ENCODE data around the gene CATSPER3.

Gene CATSPER3

GRCh38 chr5:134967607-134968006 lies at the start of gene CATSPER3:
Gene CATSPER3, plus strand, starts transcription at chr5:134967907. Its CDS starts 85 bp downstream, at chr5:134967992.
- no peak for DNase-seq (ENCODE audit: low spot score)

- no peak for DNase-seq (ENCODE audit: low spot score)
These were observed 48.8 kb upstream of the CATSPER3 start for GRCh38 chr5:134918861-134919260.

- DNase-seq (ENCODE audit: low spot score), result no peak
These were observed 46.7 kb upstream of the CATSPER3 start for GRCh38 chr5:134920848-134921575.

- no peak for DNase-seq (ENCODE audit: low spot score)
These were observed 35.2 kb upstream of the CATSPER3 start for GRCh38 chr5:134932508-134932907.

- DNase-seq (ENCODE audit: low spot score), result no peak
These were observed 33.5 kb upstream of the CATSPER3 start for GRCh38 chr5:134934202-134934601.

- DNase-seq (ENCODE audit: low spot score), result no peak
These were observed 31.8 kb upstream of the CATSPER3 start for GRCh38 chr5:134935711-134936602.

- no peak for DNase-seq (ENCODE audit: low spot score)
These were observed 30.2 kb upstream of the CATSPER3 start for GRCh38 chr5:134937526-134937925.

GRCh38 chr5:134938030-134938429 lies 29.7 kb upstream of the CATSPER3 start:
- no peak for DNase-seq (ENCODE audit: low spot score)

GRCh38 chr5:134939500-134939899 lies 28.2 kb upstream of the CATSPER3 start:
- no peak for DNase-seq (ENCODE audit: low spot score)

GRCh38 chr5:134943547-134943946 lies 24.2 kb upstream of the CATSPER3 start:
- DNase-seq (ENCODE audit: low spot score), result no peak

GRCh38 chr5:134944630-134945029 lies 23.1 kb upstream of the CATSPER3 start:
- DNase-seq (ENCODE audit: low spot score), result no peak

GRCh38 chr5:134945041-134945440 lies 22.7 kb upstream of the CATSPER3 start:
- no peak for DNase-seq (ENCODE audit: low spot score)

GRCh38 chr5:134948911-134949310 lies 18.8 kb upstream of the CATSPER3 start:
- no peak for DNase-seq (ENCODE audit: low spot score)

- no peak for DNase-seq (ENCODE audit: low spot score)
These were observed 18.4 kb upstream of the CATSPER3 start for GRCh38 chr5:134949316-134949715.

- no peak for DNase-seq (ENCODE audit: low spot score)
These were observed 9.6 kb upstream of the CATSPER3 start for GRCh38 chr5:134957920-134958608.

GRCh38 chr5:134958755-134959154 lies 9.0 kb upstream of the CATSPER3 start:
- DNase-seq (ENCODE audit: low spot score), result peak; percentile 53

- DNase-seq (ENCODE audit: low spot score), result no peak
These were observed 4.6 kb upstream of the CATSPER3 start for GRCh38 chr5:134963098-134963497.

GRCh38 chr5:134964359-134965270 lies 3.1 kb upstream of the CATSPER3 start:
- no peak for DNase-seq (ENCODE audit: low spot score)

GRCh38 chr5:134965271-134965825 lies 2.4 kb upstream of the CATSPER3 start:
- no peak for DNase-seq (ENCODE audit: low spot score)

- no peak for DNase-seq (ENCODE audit: low spot score)
These were observed 348 bp downstream of the CATSPER3 start for GRCh38 chr5:134968055-134968454.

- no peak for DNase-seq (ENCODE audit: low spot score)
These were observed 1.5 kb downstream of the CATSPER3 start for GRCh38 chr5:134969166-134969565.

All from iPS-NIHi11 (cell line).